Measurements from ENCODE around the gene NVL.

The NVL gene

DNA sequence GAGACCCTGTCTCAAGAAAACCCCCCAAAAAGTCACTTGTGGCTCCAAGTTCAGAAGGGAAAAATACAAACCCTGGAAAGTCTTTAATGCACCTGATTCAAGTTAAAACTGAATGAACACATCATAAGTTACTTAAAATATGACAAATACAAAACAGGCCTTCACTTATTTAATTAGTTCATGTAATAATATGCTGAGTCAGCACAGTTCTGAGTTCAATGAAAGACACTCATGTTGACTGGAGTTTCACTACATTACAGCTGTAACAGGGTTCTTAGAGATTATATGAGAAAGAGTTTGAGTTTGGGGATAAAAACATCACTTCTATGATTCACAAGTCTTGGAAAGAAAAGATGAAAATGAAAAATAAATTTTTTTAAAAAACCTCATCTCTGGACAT, 96.0 kb downstream of the NVL start (continued):
- TF ChIP-seq ZBTB7A (tag by site-specific recombination; IDR thresholded peaks at IDR 0.05; ENCODE audit: low read depth) = no peak
- TF ChIP-seq ZBTB8A (tag by site-specific recombination; IDR thresholded peaks at IDR 0.05) = no peak
- TF ChIP-seq, protein P1, sequence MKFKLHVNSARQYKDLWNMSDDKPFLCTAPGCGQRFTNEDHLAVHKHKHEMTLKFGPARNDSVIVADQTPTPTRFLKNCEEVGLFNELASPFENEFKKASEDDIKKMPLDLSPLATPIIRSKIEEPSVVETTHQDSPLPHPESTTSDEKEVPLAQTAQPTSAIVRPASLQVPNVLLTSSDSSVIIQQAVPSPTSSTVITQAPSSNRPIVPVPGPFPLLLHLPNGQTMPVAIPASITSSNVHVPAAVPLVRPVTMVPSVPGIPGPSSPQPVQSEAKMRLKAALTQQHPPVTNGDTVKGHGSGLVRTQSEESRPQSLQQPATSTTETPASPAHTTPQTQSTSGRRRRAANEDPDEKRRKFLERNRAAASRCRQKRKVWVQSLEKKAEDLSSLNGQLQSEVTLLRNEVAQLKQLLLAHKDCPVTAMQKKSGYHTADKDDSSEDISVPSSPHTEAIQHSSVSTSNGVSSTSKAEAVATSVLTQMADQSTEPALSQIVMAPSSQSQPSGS (tag by site-specific recombination; IDR thresholded peaks at IDR 0.05; ENCODE audit: low read depth) = no peak

- Histone ChIP-seq H3K4me1 (ENCODE audit: control insufficient read depth, insufficient read depth, low read length) (peaks cover 12% of the 10 kb centered on the region), H3K27ac (ENCODE audit: extremely low read depth, low read depth, low read length) (no peak overlapping the region), H3K36me3 (ENCODE audit: control insufficient read depth in 2 of 2, insufficient read depth in 1 of 2, low read length in 2 of 2) (peaks cover 36 to 45% of the 10 kb centered on the region in 2 experiments), H3K4me3 (ENCODE audit: low read depth, low read length) (no peak overlapping the region), H3K9me3 (ENCODE audit: control insufficient read depth, insufficient read depth, low read depth, low read length) (no peaks in the 10 kb centered on the region)
- TF ChIP-seq ZSCAN16 (tag by site-specific recombination; IDR thresholded peaks at IDR 0.05) (no peak), ZNF514 (tag by site-specific recombination; IDR thresholded peaks at IDR 0.05) (no peak), ZNF707 (tag by site-specific recombination; IDR thresholded peaks at IDR 0.05) (no peak), ZFHX2 (tag by site-specific recombination; conservative IDR thresholded peaks at IDR 0.05) (peak; percentile 44; the same call in 1 of the 2 replicates), TSHZ1 (tag by site-specific recombination; IDR thresholded peaks at IDR 0.05; ENCODE audit: borderline replicate concordance) (no peak), EGR2 (tag by site-specific recombination; IDR thresholded peaks at IDR 0.05; ENCODE audit: low read depth) (0 out of 2 replicates have a peak, but pooled peaks have one; percentile 14), ZNF785 (tag by site-specific recombination; IDR thresholded peaks at IDR 0.05) (no peak)
- ChIA-PET CTCF (no interaction called here), POLR2A (no interaction called here)
Measured at GRCh38 chr1:224226849-224227502, 103.0 kb downstream of the NVL start.

DNA sequence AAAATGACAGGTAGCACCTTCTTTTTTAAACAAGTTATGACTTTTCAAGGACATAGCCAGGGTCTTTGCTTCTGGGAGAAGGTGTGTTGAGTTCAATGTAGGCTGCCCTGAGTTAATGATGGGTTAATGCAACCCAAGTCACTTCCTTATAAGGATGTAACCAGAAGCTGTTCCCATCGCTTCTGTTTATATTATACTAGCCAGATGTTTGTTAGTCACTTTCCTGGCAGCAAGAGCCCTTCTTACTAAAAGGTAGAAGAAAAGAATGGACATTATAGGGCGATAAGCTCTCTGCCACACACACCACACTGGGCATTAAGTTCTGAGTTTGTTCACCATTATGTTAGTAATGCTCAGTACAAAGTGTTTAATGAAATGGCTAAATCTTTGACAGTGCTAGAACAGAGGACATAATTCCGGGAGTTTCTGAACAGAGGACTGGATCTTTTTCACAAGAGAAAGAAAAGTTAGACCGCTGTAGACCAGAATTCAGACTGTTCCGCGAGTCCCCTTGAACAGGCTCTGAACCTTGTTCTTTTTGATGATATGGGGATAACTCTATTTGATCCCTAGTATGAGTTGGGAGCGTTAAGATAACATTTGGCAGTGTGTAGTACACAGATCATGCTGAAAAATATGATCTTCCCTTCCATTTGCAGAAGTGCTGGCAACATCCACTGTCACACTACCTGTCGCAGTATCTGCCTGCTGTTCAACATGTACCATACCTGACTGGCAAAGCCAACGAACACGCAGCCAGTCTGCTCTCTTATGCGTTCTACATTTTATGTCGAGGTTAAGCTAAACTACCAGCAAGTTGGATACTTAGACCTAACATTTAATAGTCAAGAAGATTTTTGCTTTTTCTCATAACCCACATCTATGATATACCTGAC, 105.9 kb downstream of the NVL start:
- Histone ChIP-seq H3K27ac (ENCODE audit: extremely low read depth, low read depth, low read length) (no peak overlapping the region), H3K36me3 (ENCODE audit: control insufficient read depth in 2 of 2, insufficient read depth in 1 of 2, low read length in 2 of 2) (peaks cover 10 to 24% of the 10 kb centered on the region in 2 experiments; a peak in 2 of 3 replicates), H3K4me1 (ENCODE audit: control insufficient read depth, insufficient read depth, low read length) (peaks cover 15% of the 10 kb centered on the region), H3K9me3 (ENCODE audit: control insufficient read depth, insufficient read depth, low read depth, low read length) (no peaks in the 10 kb centered on the region), H3K4me3 (ENCODE audit: low read depth, low read length) (no peak overlapping the region)
- CTCF ChIA-PET = interaction anchor here (0.6 to 1.0 kb wide), 5 partner anchors 9 to 378 kb away, joined by 3 to 8 read pairs (median 5); partner anchors contain the start of gene TP53BP2
- POLR2A ChIA-PET = interaction anchor here (1.0 to 1.8 kb wide), 4 partner anchors 10 to 31 kb away, joined by 3 to 8 read pairs (median 5); no protein-coding TSS in a partner anchor
- TF ChIP-seq, protein P2, sequence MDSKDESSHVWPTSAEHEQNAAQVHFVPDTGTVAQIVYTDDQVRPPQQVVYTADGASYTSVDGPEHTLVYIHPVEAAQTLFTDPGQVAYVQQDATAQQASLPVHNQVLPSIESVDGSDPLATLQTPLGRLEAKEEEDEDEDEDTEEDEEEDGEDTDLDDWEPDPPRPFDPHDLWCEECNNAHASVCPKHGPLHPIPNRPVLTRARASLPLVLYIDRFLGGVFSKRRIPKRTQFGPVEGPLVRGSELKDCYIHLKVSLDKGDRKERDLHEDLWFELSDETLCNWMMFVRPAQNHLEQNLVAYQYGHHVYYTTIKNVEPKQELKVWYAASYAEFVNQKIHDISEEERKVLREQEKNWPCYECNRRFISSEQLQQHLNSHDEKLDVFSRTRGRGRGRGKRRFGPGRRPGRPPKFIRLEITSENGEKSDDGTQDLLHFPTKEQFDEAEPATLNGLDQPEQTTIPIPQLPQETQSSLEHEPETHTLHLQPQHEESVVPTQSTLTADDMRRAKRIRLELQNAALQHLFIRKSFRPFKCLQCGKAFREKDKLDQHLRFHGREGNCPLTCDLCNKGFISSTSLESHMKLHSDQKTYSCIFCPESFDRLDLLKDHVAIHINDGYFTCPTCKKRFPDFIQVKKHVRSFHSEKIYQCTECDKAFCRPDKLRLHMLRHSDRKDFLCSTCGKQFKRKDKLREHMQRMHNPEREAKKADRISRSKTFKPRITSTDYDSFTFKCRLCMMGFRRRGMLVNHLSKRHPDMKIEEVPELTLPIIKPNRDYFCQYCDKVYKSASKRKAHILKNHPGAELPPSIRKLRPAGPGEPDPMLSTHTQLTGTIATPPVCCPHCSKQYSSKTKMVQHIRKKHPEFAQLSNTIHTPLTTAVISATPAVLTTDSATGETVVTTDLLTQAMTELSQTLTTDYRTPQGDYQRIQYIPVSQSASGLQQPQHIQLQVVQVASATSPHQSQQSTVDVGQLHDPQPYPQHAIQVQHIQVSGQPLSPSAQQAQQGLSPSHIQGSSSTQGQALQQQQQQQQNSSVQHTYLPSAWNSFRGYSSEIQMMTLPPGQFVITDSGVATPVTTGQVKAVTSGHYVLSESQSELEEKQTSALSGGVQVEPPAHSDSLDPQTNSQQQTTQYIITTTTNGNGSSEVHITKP (tag by site-specific recombination; IDR thresholded peaks at IDR 0.05) = 0 out of 2 replicates have a peak, but pooled peaks have one; percentile 18
- TF ChIP-seq ZNF184 (tag by site-specific recombination; IDR thresholded peaks at IDR 0.05) (0 out of 2 replicates have a peak, but pooled peaks have one; percentile 13), SP7 (tag by site-specific recombination; IDR thresholded peaks at IDR 0.05) (peak; percentile 75), FEZF1 (tag by site-specific recombination; IDR thresholded peaks at IDR 0.05) (peak; percentile 87), MZF1 (tag by site-specific recombination; IDR thresholded peaks at IDR 0.05; ENCODE audit: borderline replicate concordance) (peak; percentile 90), ZBTB21 (tag by site-specific recombination; IDR thresholded peaks at IDR 0.05) (no peak), SCRT1 (tag by site-specific recombination; IDR thresholded peaks at IDR 0.05; ENCODE audit: borderline replicate concordance) (peak; percentile 99), ZNF132 (tag by site-specific recombination; IDR thresholded peaks at IDR 0.05; ENCODE audit: borderline replicate concordance) (no peak)

Measured in HEK293 (cell line).